ENCODE data around the gene AVEN. TPM values are rescaled to one million over a fixed set of nuclear protein-coding genes. Genes with fewer than 3 reads are reported as not detected.

AVEN gene
- polyA plus RNA-seq, 2 of the 4 experiments (the other 2 are of a cell fraction) = 23.8 to 27.2 TPM

DNA sequence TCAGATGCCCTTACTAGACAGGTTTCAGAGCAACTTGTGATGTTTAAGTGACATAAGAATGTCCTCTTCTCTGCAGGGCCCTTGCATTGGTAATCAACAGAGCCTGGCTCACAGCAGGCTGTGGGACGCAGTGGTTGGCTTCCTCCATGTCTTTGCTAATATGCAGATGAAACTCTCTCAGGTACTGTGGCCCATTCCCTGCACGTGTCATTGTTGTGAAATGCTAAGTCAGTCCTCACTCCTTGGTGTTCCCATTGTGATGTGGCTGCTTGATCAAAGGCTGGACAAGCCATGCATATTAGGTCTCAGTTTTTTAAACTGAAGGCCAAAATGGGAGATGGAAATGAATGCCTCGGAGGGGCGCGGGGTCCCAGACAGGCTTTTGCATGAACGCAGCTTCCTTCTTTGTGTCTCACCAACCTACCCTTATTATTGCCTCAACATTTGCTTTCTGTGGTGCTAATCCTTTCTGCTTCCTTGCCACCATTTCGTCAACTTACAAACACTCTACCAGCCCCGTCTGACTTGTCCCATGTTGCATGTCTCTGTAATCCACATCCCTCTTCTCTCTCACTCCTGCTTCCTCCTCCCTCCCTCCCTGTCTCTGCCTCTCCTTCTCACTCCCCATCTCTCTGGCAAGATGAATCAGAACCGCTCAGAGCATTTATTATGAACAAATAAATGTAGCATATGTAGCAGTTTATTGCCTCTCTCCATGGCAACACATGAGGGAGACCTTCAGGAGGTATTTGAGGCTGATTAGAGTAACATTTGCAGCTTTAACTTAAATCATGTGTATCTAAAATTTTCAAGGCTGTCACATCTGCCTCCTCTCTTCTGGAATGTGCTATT lies 203.9 kb downstream of the AVEN start:
- no peak overlapping the region for H3K27ac ChIP-seq
- 46% methylated on average over 9 of the region's 9 CpGs for WGBS (ENCODE audit: missing lambda C conversion rate)
- DNase-seq (ENCODE audit: low read depth in 1 of 2, low spot score in 1 of 2) = no peak
- no peaks in the 10 kb centered on the region for H3K4me1 ChIP-seq
- POLR2A ChIA-PET = no interaction called here
- FAIRE-seq = peak; percentile 46
- ATAC-seq = no peak; a peak in 1 of 6 replicates
- TF ChIP-seq ZC3H11A (IDR thresholded peaks at IDR 0.05) (no peak), KDM1A (IDR thresholded peaks at IDR 0.05; ENCODE audit: low read depth) (no peak), FOXS1 (CRISPR knock-in tag; IDR thresholded peaks at IDR 0.05) (no peak), TFCP2L1 (CRISPR knock-in tag; IDR thresholded peaks at IDR 0.05) (no peak), MAFK (IDR thresholded peaks at IDR 0.05; ENCODE audit: partially characterized antibody) (no peak)
- TF ChIP-seq, protein P1, sequence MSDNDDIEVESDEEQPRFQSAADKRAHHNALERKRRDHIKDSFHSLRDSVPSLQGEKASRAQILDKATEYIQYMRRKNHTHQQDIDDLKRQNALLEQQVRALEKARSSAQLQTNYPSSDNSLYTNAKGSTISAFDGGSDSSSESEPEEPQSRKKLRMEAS (IDR thresholded peaks at IDR 0.05) = no peak
- H3K4me2 ChIP-seq = no peak overlapping the region
- H3K4me3 ChIP-seq = no peak overlapping the region
- no peaks in the 10 kb centered on the region for H3K9me3 ChIP-seq
- CTCF ChIA-PET = interaction anchor here (0.6 kb wide), 2 partner anchors 10 to 1139 kb away, joined by 3 to 4 read pairs; no protein-coding TSS in a partner anchor

DNA sequence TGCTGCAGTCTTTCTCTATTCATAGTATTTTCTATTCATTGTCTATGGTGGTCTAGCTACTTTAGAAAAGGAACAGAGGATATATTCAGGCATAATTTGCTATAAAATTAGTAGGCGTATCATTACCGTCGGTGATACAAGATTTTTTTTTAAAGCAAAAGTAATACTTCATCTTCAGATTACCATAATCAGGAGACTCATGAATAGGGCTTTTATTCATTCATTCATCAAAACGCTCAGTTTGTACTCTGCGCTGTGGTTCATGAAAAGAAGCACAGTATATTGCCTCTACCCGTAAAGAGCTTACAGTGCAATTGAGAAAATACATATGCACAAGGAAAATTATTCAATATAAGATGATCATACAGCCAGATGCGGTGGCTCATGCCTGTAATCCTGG lies 207.4 kb downstream of the AVEN start:
- no peaks in the 10 kb centered on the region for H3K4me1 ChIP-seq
- CTCF ChIA-PET = interaction anchor here (0.7 to 2.2 kb wide), 4 partner anchors 8 to 65 kb away, joined by 3 to 8 read pairs (median 4); no protein-coding TSS in a partner anchor
- TF ChIP-seq, protein P2, sequence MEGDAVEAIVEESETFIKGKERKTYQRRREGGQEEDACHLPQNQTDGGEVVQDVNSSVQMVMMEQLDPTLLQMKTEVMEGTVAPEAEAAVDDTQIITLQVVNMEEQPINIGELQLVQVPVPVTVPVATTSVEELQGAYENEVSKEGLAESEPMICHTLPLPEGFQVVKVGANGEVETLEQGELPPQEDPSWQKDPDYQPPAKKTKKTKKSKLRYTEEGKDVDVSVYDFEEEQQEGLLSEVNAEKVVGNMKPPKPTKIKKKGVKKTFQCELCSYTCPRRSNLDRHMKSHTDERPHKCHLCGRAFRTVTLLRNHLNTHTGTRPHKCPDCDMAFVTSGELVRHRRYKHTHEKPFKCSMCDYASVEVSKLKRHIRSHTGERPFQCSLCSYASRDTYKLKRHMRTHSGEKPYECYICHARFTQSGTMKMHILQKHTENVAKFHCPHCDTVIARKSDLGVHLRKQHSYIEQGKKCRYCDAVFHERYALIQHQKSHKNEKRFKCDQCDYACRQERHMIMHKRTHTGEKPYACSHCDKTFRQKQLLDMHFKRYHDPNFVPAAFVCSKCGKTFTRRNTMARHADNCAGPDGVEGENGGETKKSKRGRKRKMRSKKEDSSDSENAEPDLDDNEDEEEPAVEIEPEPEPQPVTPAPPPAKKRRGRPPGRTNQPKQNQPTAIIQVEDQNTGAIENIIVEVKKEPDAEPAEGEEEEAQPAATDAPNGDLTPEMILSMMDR (IDR thresholded peaks at IDR 0.05) = no peak
- TF ChIP-seq SREBF2 (IDR thresholded peaks at IDR 0.05) (no peak), RFX5 (IDR thresholded peaks at IDR 0.05) (no peak), GATA3 (IDR thresholded peaks at IDR 0.05; ENCODE audit: borderline replicate concordance) (no peak), EHF (CRISPR knock-in tag; IDR thresholded peaks at IDR 0.05) (no peak), HEYL (CRISPR knock-in tag; IDR thresholded peaks at IDR 0.05) (no peak), ZSCAN20 (CRISPR knock-in tag; IDR thresholded peaks at IDR 0.05) (no peak), TFCP2L1 (CRISPR knock-in tag; IDR thresholded peaks at IDR 0.05) (no peak), ZNF302 (CRISPR knock-in tag; IDR thresholded peaks at IDR 0.05) (no peak)
- no peak overlapping the region for H3K27ac ChIP-seq
- FAIRE-seq (no peak), DNase-seq (ENCODE audit: low read depth in 1 of 2, low spot score in 1 of 2) (no peak), ATAC-seq (no peak)
- POLR2A ChIA-PET = no interaction called here
- H3K9me3 ChIP-seq = no peaks in the 10 kb centered on the region
- H3K4me3 ChIP-seq = no peak overlapping the region
- no peak overlapping the region for H3K4me2 ChIP-seq
- 77% methylated on average over 7 of the region's 7 CpGs for WGBS (ENCODE audit: missing lambda C conversion rate)

DNA sequence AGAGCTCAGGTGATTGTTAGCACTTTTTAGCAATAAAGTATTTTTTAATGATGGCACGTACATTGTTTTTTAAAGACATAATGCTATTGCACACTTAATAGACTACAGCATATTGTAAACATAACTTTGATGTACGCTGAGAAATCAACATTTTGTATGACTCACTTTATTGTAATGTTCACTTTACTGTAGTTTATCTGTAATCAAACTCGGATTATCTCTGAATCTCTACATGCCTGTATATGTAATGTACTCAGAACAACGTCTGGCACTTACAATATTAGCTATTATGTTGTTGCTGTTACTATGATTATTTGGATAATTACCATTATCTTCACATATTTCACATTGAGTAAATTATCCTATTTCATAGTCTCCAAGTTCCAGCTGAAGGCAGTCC lies 208.7 kb downstream of the AVEN start:
- Histone ChIP-seq H3K4me2 (no peak overlapping the region), H3K27ac (no peak overlapping the region), H3K9me3 (no peaks in the 10 kb centered on the region), H3K4me1 (no peaks in the 10 kb centered on the region), H3K4me3 (no peak overlapping the region)
- DNase-seq (ENCODE audit: low read depth in 1 of 2, low spot score in 1 of 2) (no peak), FAIRE-seq (peak; percentile 67), ATAC-seq (no peak)
- WGBS (ENCODE audit: missing lambda C conversion rate) = 14% methylated on average over 4 of the region's 4 CpGs
- ChIA-PET CTCF (interaction anchor here (0.6 to 1.2 kb wide), 2 partner anchors 8 to 59 kb away, joined by 3 to 5 read pairs; no protein-coding TSS in a partner anchor), POLR2A (no interaction called here)
- TF ChIP-seq FOSL2 (IDR thresholded peaks at IDR 0.05) (no peak), FOSL2 (CRISPR knock-in tag; IDR thresholded peaks at IDR 0.05) (peak; percentile 13; the same call in 1 of the 2 replicates), CEBPB (IDR thresholded peaks at IDR 0.05) (no peak)
- TF ChIP-seq, protein P3, sequence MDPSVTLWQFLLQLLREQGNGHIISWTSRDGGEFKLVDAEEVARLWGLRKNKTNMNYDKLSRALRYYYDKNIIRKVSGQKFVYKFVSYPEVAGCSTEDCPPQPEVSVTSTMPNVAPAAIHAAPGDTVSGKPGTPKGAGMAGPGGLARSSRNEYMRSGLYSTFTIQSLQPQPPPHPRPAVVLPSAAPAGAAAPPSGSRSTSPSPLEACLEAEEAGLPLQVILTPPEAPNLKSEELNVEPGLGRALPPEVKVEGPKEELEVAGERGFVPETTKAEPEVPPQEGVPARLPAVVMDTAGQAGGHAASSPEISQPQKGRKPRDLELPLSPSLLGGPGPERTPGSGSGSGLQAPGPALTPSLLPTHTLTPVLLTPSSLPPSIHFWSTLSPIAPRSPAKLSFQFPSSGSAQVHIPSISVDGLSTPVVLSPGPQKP (IDR thresholded peaks at IDR 0.05; ENCODE audit: low read depth, low read length) = no peak

Data from A549 (cell line).